GM12878 (cell line): ENCODE results near the gene UCHL5.
"Not testable (repeated sequence)": the region's sequence is repeated elsewhere in the genome, so short reads cannot be mapped to it uniquely, and the experiment has no call there.

Experiments used
- EP300 ChIP-seq, 2 experiments: fragments of 150-350 bp in 1 of 2; IDR thresholded peaks; 2 replicates each; pipeline ENCODE4 v1.6.1; 2011 to 2012; ENCODE audit warnings: low read depth in 2 of 2, low read length in 2 of 2, borderline replicate concordance in 1 of 2, improper control_type of control experiment in 1 of 2, inconsistent platforms in 1 of 2; ENCODE audit not compliant: control insufficient read depth in 1 of 2
- NFIC ChIP-seq: IDR thresholded peaks from 2 replicates; pipeline ENCODE4 v1.6.1; 2012; ENCODE audit warnings: low read depth, mild to moderate bottlenecking, inconsistent platforms, low read length, moderate library complexity
- SIN3A ChIP-seq: IDR thresholded peaks from 2 replicates; pipeline ENCODE4 v1.6.1; 2012; ENCODE audit warnings: low read depth, low read length, improper control_type of control experiment
- ZNF207 ChIP-seq: fragments of 450-650 bp; IDR thresholded peaks from 2 replicates; pipeline ENCODE4 v1.6.1; 2014; ENCODE audit warnings: antibody characterized with exemption, mild to moderate bottlenecking, borderline replicate concordance
- ZNF24 ChIP-seq: fragments of 450-650 bp; IDR thresholded peaks from 2 replicates; pipeline ENCODE4 v1.6.1; 2017; ENCODE audit warnings: antibody characterized with exemption, mild to moderate bottlenecking
- TF ChIP-seq, protein P1 (sequence below): IDR thresholded peaks from 2 replicates; pipeline ENCODE4 v1.6.1; 2012; ENCODE audit warnings: mild to moderate bottlenecking, low read depth, low read length
- TF ChIP-seq, protein P2 (sequence below): IDR thresholded peaks from 2 replicates; pipeline ENCODE4 v1.6.1; 2011; ENCODE audit warnings: borderline replicate concordance, low read depth, mild to moderate bottlenecking, moderate library complexity, mixed read lengths, low read length; ENCODE audit not compliant: insufficient read depth; ENCODE audit errors: extremely low read length

DNA sequence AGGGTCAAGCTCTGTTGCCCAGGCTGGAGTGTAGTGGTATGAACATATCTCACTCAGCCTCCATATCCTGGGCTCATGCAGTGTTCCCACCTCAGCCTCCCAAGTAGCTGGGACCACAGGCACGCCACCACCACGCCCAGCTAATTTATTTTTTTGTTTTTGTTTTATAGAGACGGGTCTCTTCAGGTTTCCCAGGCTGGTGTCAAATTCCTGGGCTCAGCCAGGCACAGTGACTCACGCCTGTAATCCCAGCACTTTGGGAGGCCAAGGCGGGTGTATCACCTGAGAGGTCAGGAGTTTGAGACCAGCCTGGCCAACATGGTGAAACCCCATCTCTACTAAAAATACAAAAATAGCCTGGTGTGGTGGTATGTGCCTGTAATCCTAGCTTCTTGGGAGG lies 10.2 kb downstream of the UCHL5 start:
- not testable (repeated sequence) for TF ChIP-seq NFIC; SIN3A; EP300 (IDR thresholded peaks at IDR 0.05; ENCODE audit: borderline replicate concordance in 1 of 2, control insufficient read depth in 1 of 2, low read depth in 2 of 2, low read length in 2 of 2); ZNF24; ZNF207
- TF ChIP-seq, protein P1, sequence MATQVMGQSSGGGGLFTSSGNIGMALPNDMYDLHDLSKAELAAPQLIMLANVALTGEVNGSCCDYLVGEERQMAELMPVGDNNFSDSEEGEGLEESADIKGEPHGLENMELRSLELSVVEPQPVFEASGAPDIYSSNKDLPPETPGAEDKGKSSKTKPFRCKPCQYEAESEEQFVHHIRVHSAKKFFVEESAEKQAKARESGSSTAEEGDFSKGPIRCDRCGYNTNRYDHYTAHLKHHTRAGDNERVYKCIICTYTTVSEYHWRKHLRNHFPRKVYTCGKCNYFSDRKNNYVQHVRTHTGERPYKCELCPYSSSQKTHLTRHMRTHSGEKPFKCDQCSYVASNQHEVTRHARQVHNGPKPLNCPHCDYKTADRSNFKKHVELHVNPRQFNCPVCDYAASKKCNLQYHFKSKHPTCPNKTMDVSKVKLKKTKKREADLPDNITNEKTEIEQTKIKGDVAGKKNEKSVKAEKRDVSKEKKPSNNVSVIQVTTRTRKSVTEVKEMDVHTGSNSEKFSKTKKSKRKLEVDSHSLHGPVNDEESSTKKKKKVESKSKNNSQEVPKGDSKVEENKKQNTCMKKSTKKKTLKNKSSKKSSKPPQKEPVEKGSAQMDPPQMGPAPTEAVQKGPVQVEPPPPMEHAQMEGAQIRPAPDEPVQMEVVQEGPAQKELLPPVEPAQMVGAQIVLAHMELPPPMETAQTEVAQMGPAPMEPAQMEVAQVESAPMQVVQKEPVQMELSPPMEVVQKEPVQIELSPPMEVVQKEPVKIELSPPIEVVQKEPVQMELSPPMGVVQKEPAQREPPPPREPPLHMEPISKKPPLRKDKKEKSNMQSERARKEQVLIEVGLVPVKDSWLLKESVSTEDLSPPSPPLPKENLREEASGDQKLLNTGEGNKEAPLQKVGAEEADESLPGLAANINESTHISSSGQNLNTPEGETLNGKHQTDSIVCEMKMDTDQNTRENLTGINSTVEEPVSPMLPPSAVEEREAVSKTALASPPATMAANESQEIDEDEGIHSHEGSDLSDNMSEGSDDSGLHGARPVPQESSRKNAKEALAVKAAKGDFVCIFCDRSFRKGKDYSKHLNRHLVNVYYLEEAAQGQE: not testable (repeated sequence)
- TF ChIP-seq, protein P2, sequence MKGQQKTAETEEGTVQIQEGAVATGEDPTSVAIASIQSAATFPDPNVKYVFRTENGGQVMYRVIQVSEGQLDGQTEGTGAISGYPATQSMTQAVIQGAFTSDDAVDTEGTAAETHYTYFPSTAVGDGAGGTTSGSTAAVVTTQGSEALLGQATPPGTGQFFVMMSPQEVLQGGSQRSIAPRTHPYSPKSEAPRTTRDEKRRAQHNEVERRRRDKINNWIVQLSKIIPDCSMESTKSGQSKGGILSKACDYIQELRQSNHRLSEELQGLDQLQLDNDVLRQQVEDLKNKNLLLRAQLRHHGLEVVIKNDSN: not testable (repeated sequence)
